NCI-H446 treated with DMSO at 0.1 percent for 48 hours (cell line): ENCODE results near the gene DCUN1D5.

ENCODE experiments used
- DNase-seq: peaks from one replicate; lab custom pipeline; 2025; lab: John Stamatoyannopoulos, UW

The DCUN1D5 gene

GRCh38 chr11:103091801-103092524 lies at the start of gene DCUN1D5:
DCUN1D5 (minus strand) TSS chr11:103092160; CDS start chr11:103091872, 288 bp downstream.
- DNase-seq = peak; percentile 84

- DNase-seq = no peak
Measured at GRCh38 chr11:103125462-103125861, 33.5 kb upstream of the DCUN1D5 start.

GRCh38 chr11:103114836-103115235 lies 22.9 kb upstream of the DCUN1D5 start:
- no peak for DNase-seq

GRCh38 chr11:103112364-103112763 lies 20.4 kb upstream of the DCUN1D5 start:
- DNase-seq = no peak

- DNase-seq = no peak
Measured at GRCh38 chr11:103111400-103111799, 19.4 kb upstream of the DCUN1D5 start.

- DNase-seq = no peak
Measured at GRCh38 chr11:103110391-103110790, 18.4 kb upstream of the DCUN1D5 start.

GRCh38 chr11:103109818-103110388 lies 17.9 kb upstream of the DCUN1D5 start:
- DNase-seq = no peak

- DNase-seq = peak; percentile 86
Measured at GRCh38 chr11:103108933-103109817, 17.2 kb upstream of the DCUN1D5 start, which contains the start of gene DYNC2H1. DYNC2H1 (plus strand) TSS chr11:103109426; CDS start chr11:103109575, 149 bp downstream.

GRCh38 chr11:103097279-103097678 lies 5.3 kb upstream of the DCUN1D5 start:
- DNase-seq = no peak

GRCh38 chr11:103091064-103091800 lies 728 bp downstream of the DCUN1D5 start:
- DNase-seq = peak; percentile 32

GRCh38 chr11:103086461-103086860 lies 5.5 kb downstream of the DCUN1D5 start:
- no peak for DNase-seq

- no peak for DNase-seq
Measured at GRCh38 chr11:103085758-103086365, 6.1 kb downstream of the DCUN1D5 start.

- DNase-seq = no peak
Measured at GRCh38 chr11:103079833-103080232, 12.1 kb downstream of the DCUN1D5 start.

GRCh38 chr11:103078710-103079109 lies 13.2 kb downstream of the DCUN1D5 start:
- no peak for DNase-seq

- DNase-seq = no peak
Measured at GRCh38 chr11:103077554-103077953, 14.4 kb downstream of the DCUN1D5 start.

- no peak for DNase-seq
Measured at GRCh38 chr11:103076361-103076760, 15.6 kb downstream of the DCUN1D5 start.

GRCh38 chr11:103071008-103071407 lies 21.0 kb downstream of the DCUN1D5 start:
- DNase-seq = no peak

- no peak for DNase-seq
Measured at GRCh38 chr11:103070142-103070541, 21.8 kb downstream of the DCUN1D5 start.

- no peak for DNase-seq
Measured at GRCh38 chr11:103069367-103069766, 22.6 kb downstream of the DCUN1D5 start.

- no peak for DNase-seq
Measured at GRCh38 chr11:103067118-103067517, 24.8 kb downstream of the DCUN1D5 start.

- no peak for DNase-seq
Measured at GRCh38 chr11:103061656-103062055, 30.3 kb downstream of the DCUN1D5 start.
